ENCODE measurements around the gene ZCCHC3. TPM values are rescaled to one million over a fixed set of nuclear protein-coding genes. Genes with fewer than 3 reads are reported as not detected.

ZCCHC3 gene
- total RNA-seq, 1 donor from 2014 or later: 11.8 TPM

GRCh38 chr20:326645-327185, 29.3 kb downstream of the ZCCHC3 start:
- no peaks in the 10 kb centered on the region for H3K36me3 ChIP-seq
- peak overlapping the region; percentile 98 for H3K27ac ChIP-seq (replicated peaks)
- peak overlapping the region; percentile 83 for H3K4me3 ChIP-seq
- H3K9me3 ChIP-seq (replicated peaks): no peaks in the 10 kb centered on the region
- peak; percentile 37 for DNase-seq
- TF ChIP-seq CTCF (IDR thresholded peaks at IDR 0.05; ENCODE audit: borderline replicate concordance): no peak
- peaks cover 61% of the 10 kb centered on the region for H3K4me1 ChIP-seq
- intact Hi-C loops (cut with micrococcal nuclease): no loop called here
- no peaks in the 10 kb centered on the region for H3K27me3 ChIP-seq (ENCODE audit: low read depth)

GRCh38 chr20:327186-328026, 30.0 kb downstream of the ZCCHC3 start:
- intact Hi-C loops (cut with micrococcal nuclease): no loop called here
- Histone ChIP-seq H3K4me1 (peaks cover 61% of the 10 kb centered on the region), H3K9me3 (replicated peaks) (no peaks in the 10 kb centered on the region), H3K4me3 (peak overlapping the region; percentile 83), H3K27me3 (ENCODE audit: low read depth) (no peaks in the 10 kb centered on the region), H3K27ac (replicated peaks) (peak overlapping the region; percentile 98), H3K36me3 (no peaks in the 10 kb centered on the region)
- peak; percentile 83 for DNase-seq
- TF ChIP-seq CTCF (IDR thresholded peaks at IDR 0.05; ENCODE audit: borderline replicate concordance): no peak

- no peaks in the 10 kb centered on the region for H3K36me3 ChIP-seq
- intact Hi-C loops (cut with micrococcal nuclease): no loop called here
- DNase-seq: no peak
- H3K27me3 ChIP-seq (ENCODE audit: low read depth): no peaks in the 10 kb centered on the region
- TF ChIP-seq CTCF (IDR thresholded peaks at IDR 0.05; ENCODE audit: borderline replicate concordance): no peak
- peak overlapping the region; percentile 83 for H3K4me3 ChIP-seq
- peaks cover 60% of the 10 kb centered on the region for H3K4me1 ChIP-seq
- no peaks in the 10 kb centered on the region for H3K9me3 ChIP-seq (replicated peaks)
- H3K27ac ChIP-seq (replicated peaks): peak overlapping the region; percentile 98
These were observed 30.9 kb downstream of the ZCCHC3 start for GRCh38 chr20:328027-328974.

- TF ChIP-seq CTCF (IDR thresholded peaks at IDR 0.05; ENCODE audit: borderline replicate concordance): no peak
- intact Hi-C loops (cut with micrococcal nuclease): no loop called here
- Histone ChIP-seq H3K27ac (replicated peaks) (peak overlapping the region; percentile 98), H3K36me3 (no peaks in the 10 kb centered on the region), H3K27me3 (ENCODE audit: low read depth) (no peaks in the 10 kb centered on the region), H3K4me3 (no peak overlapping the region), H3K4me1 (peaks cover 52% of the 10 kb centered on the region), H3K9me3 (replicated peaks) (no peaks in the 10 kb centered on the region)
- DNase-seq: no peak
These were observed 31.8 kb downstream of the ZCCHC3 start for GRCh38 chr20:328975-329695.

GRCh38 chr20:329851-330232, 32.5 kb downstream of the ZCCHC3 start:
- H3K36me3 ChIP-seq: no peaks in the 10 kb centered on the region
- intact Hi-C loops (cut with micrococcal nuclease): no loop called here
- no peak overlapping the region for H3K27ac ChIP-seq (replicated peaks)
- no peaks in the 10 kb centered on the region for H3K27me3 ChIP-seq (ENCODE audit: low read depth)
- no peaks in the 10 kb centered on the region for H3K9me3 ChIP-seq (replicated peaks)
- H3K4me3 ChIP-seq: no peak overlapping the region
- H3K4me1 ChIP-seq: peaks cover 46% of the 10 kb centered on the region
- DNase-seq: no peak
- TF ChIP-seq CTCF (IDR thresholded peaks at IDR 0.05; ENCODE audit: borderline replicate concordance): no peak
